A673 (cell line): ENCODE results near the gene RORC.
"Not testable (repeated sequence)": the region's sequence is repeated elsewhere in the genome, so short reads cannot be mapped to it uniquely, and the experiment has no call there.

Experiments used
- EZH2 ChIP-seq: fragments of 200-600 bp; sonication (generic); IDR thresholded peaks from 2 replicates; pipeline ENCODE4 v1.6.1; 2017; ENCODE audit warnings: borderline replicate concordance, low read depth, mild to moderate bottlenecking, mixed read lengths, antibody characterized with exemption, low read length; ENCODE audit not compliant: poor library complexity, severe bottlenecking
- TF ChIP-seq, protein P1 (sequence below): fragments of 300-800, 200-600 bp; sonication (generic); conservative IDR thresholded peaks from 2 replicates; pipeline ENCODE4 v1.5.1; 2017; ENCODE audit warnings: low read depth, mild to moderate bottlenecking, antibody characterized with exemption, low read length, moderate library complexity, mixed read lengths

DNA sequence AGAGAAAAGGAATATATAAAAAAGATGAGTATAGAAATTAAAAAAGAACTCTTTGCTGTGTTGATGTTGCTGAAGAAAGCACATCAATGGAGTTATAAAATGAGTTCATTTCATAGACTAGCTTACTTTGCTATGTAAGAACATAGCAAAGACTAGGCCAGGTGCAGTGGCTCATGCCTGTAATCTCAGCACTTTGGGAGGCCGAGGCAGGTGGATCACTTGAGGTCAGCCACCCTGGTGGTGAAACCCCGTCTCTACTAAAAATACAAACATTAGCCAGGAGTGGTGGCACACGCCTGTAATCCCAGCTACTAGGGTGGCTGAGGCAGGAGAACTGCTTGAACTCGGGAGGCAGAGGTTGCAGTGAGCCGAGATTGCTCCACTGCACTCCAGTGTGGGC is 49.6 kb downstream of the RORC start:
- TF ChIP-seq, protein P1, sequence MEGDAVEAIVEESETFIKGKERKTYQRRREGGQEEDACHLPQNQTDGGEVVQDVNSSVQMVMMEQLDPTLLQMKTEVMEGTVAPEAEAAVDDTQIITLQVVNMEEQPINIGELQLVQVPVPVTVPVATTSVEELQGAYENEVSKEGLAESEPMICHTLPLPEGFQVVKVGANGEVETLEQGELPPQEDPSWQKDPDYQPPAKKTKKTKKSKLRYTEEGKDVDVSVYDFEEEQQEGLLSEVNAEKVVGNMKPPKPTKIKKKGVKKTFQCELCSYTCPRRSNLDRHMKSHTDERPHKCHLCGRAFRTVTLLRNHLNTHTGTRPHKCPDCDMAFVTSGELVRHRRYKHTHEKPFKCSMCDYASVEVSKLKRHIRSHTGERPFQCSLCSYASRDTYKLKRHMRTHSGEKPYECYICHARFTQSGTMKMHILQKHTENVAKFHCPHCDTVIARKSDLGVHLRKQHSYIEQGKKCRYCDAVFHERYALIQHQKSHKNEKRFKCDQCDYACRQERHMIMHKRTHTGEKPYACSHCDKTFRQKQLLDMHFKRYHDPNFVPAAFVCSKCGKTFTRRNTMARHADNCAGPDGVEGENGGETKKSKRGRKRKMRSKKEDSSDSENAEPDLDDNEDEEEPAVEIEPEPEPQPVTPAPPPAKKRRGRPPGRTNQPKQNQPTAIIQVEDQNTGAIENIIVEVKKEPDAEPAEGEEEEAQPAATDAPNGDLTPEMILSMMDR: not testable (repeated sequence)
- TF ChIP-seq EZH2: not testable (repeated sequence)
